B cell (primary cell): ENCODE results near the gene BLVRB.

Experiments
- EZH2 ChIP-seq: IDR thresholded peaks from 2 replicates; pipeline ENCODE4 v1.6.1; 2012; ENCODE audit warnings: borderline replicate concordance, low read depth, mild to moderate bottlenecking, moderate library complexity, low read length; ENCODE audit not compliant: insufficient read depth, poor library complexity, severe bottlenecking
- TF ChIP-seq, protein P1 (sequence below): fragments of 200-600 bp; IDR thresholded peaks from one replicate; pipeline ENCODE4 v1.8.0; 2022; ENCODE audit warnings: antibody characterized with exemption, mild to moderate bottlenecking

GRCh38 chr19:40446263-40446784, 19.2 kb downstream of the BLVRB start:
- TF ChIP-seq, protein P1, sequence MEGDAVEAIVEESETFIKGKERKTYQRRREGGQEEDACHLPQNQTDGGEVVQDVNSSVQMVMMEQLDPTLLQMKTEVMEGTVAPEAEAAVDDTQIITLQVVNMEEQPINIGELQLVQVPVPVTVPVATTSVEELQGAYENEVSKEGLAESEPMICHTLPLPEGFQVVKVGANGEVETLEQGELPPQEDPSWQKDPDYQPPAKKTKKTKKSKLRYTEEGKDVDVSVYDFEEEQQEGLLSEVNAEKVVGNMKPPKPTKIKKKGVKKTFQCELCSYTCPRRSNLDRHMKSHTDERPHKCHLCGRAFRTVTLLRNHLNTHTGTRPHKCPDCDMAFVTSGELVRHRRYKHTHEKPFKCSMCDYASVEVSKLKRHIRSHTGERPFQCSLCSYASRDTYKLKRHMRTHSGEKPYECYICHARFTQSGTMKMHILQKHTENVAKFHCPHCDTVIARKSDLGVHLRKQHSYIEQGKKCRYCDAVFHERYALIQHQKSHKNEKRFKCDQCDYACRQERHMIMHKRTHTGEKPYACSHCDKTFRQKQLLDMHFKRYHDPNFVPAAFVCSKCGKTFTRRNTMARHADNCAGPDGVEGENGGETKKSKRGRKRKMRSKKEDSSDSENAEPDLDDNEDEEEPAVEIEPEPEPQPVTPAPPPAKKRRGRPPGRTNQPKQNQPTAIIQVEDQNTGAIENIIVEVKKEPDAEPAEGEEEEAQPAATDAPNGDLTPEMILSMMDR, result no peak
- no peak for TF ChIP-seq EZH2
